ENCODE data around the gene AKAP9. TPM values are rescaled to one million over a fixed set of nuclear protein-coding genes. Genes with fewer than 3 reads are reported as not detected.

The AKAP9 gene
- total RNA-seq = 35.6 and 38.0 TPM in 2 replicates

GRCh38 chr7:91940572-91941341 is at the start of gene AKAP9:
Gene AKAP9, plus strand, starts transcription at chr7:91940862. Its CDS starts 238 bp downstream, at chr7:91941100.

GRCh38 chr7:92134271-92135051 is 193.8 kb downstream of the AKAP9 start, which contains the start of gene CYP51A1:
Gene CYP51A1, minus strand, starts transcription at chr7:92134477. Its CDS starts 113 bp downstream, at chr7:92134364.

Other genes starting within 250 kb of the AKAP9 start
- 9.4 and 16.7 TPM in 2 replicates for gene MTERF1, start 60.2 kb upstream of the AKAP9 start, total RNA-seq
- 215 and 240 TPM in 2 replicates for gene CYP51A1, start 193.6 kb downstream of the AKAP9 start, total RNA-seq
- gene LRRD1, start 238.3 kb downstream of the AKAP9 start, total RNA-seq = under 0.01 TPM in 1 of 2 replicates, not detected in the other